Ovary (tissue), 9 donors: ENCODE measurements around the gene GPC6. TPM values are rescaled to one million over a fixed set of nuclear protein-coding genes. Genes with fewer than 3 reads are reported as not detected.

Source experiments
- DNase-seq, 5 donors: peaks; one replicate each; pipeline ENCODE4 v3.0.0-alpha.2; 2019 to 2020
- H3K27ac ChIP-seq, 2 donors: fragments of 200-600 bp; one replicate each; pipeline versions ENCODE4 v1.5.1 to v1.8.0; 2019 to 2022
- H3K27me3 ChIP-seq: fragments of 200-600 bp; one replicate; pipeline ENCODE4 v1.8.0; 2022
- H3K36me3 ChIP-seq: fragments of 200-600 bp; sonication (generic); one replicate; pipeline ENCODE4 v1.5.1; 2019
- H3K4me1 ChIP-seq: one replicate; pipeline ENCODE4 v1.8.1; 2013; ENCODE audit warnings: mild to moderate bottlenecking, moderate library complexity; ENCODE audit not compliant: insufficient read depth
- H3K4me3 ChIP-seq: fragments of 200-600 bp; sonication (generic); one replicate; pipeline ENCODE4 v1.5.1; 2017
- H3K9me3 ChIP-seq, 2 donors: fragments of 200-600 bp in 1 of 2; sonication (generic) in 1 of 2; one replicate each; pipeline versions ENCODE4 v1.5.1 to v1.8.1; 2013 to 2019; ENCODE audit warnings: mild to moderate bottlenecking in 1 of 2, moderate library complexity in 1 of 2
- CTCF ChIP-seq, 3 donors: fragments of 450-650 bp in 2 of 3; fragments of 200-600 bp in 1 of 3; IDR thresholded peaks; one replicate each; pipeline versions ENCODE4 v1.5.1 to v1.8.0; 2016 to 2022; ENCODE audit warnings: antibody characterized with exemption in 3 of 3, mild to moderate bottlenecking in 1 of 3
- EP300 ChIP-seq: sonication (generic); formaldehyde crosslinking; IDR thresholded peaks from one replicate; pipeline ENCODE4 v1.6.1; 2017; ENCODE audit warnings: antibody characterized with exemption
- POLR2A ChIP-seq: fragments of 450-650 bp; IDR thresholded peaks from one replicate; pipeline ENCODE4 v1.6.1; 2017; ENCODE audit warnings: antibody characterized with exemption, mild to moderate bottlenecking, moderate library complexity
- WGBS, 3 donors: extraction: QIAGEN DNeasy Blood & Tissue Kit in 1 of 3; methylation state at CpG; one replicate each; pipeline versions ENCODE4 v1.1.5 to v1.1.7; 2013 to 2017; 5-methylcytosine and 5-hydroxymethylcytosine counted together
- intact Hi-C, 4 donors: fragments of 100-400 bp; cut with DNase I; formaldehyde crosslinking; loops; one replicate each; pipeline versions ENCODE4 v1.11.0 to v1.15.1; 2022 to 2023
- polyA plus RNA-seq, 2 donors: library from polyadenylated mRNA; stranded (reverse); fragments of 200-250 nt in 1 of 2; fragments of 350-450 nt in 1 of 2; fragmentation: Illumina TruSeq in 1 of 2; extraction: RNeasy Lipid Tissue Mini Kit (QIAGEN cat#74804) in 1 of 2; gene quantifications; one replicate each; pipeline ENCODE4 v1.2.3, GENCODE V29; 2013 to 2014
- total RNA-seq, 7 donors: library from RNA; depleted of rRNA in 2 of 7; stranded (reverse); fragments of >200 nt in 2 of 7; fragmentation: NEBNext Ultra II Directional in 3 of 7; extraction: Animal tissue kit (Norgen Biotek cat#: 25700) in 3 of 7; gene quantifications; one replicate each; pipeline versions ENCODE4 v1.1.0 to v1.2.4, GENCODE V29; 2016 to 2023
- donor health status: DM: no; HTN: no; CAD: no; lungs with moderate emphysema.
- donor health status: DM: no; HTN: no; CAD: no.
- donor health status: Bipolar disorder and iron deficiency.
- donor health status: DM: yes; HTN: yes; CAD: no.
- donor health status: DM: no; HTN: no; CAD: no.
- donor health status: DM: yes; HTN: yes; CAD: no.

The GPC6 gene
- total and polyA plus RNA-seq, 9 donors: 4.3 to 22.3 (median 17.9) TPM

GRCh38 chr13:93244141-93244917 lies 17.7 kb downstream of the GPC6 start:
- H3K27me3 ChIP-seq: no peaks in the 10 kb centered on the region
- H3K9me3 ChIP-seq: no peaks in the 10 kb centered on the region
- no peak overlapping the region for H3K27ac ChIP-seq
- no peak for TF ChIP-seq POLR2A
- TF ChIP-seq CTCF (IDR thresholded peaks at IDR 0.05): no peak
- no peak for TF ChIP-seq EP300
- H3K4me3 ChIP-seq: no peak overlapping the region
- intact Hi-C loops: no loop called here
- DNase-seq: peak in 1 of 5 donors; percentile 41
- 30 to 35% (median 33%) methylated on average over 17 of the region's 17 CpGs for WGBS, 3 donors
- no peaks in the 10 kb centered on the region for H3K4me1 ChIP-seq
- H3K36me3 ChIP-seq: no peaks in the 10 kb centered on the region

- Histone ChIP-seq H3K4me3 (no peak overlapping the region), H3K27ac (no peak overlapping the region), H3K4me1 (no peaks in the 10 kb centered on the region), H3K36me3 (no peaks in the 10 kb centered on the region), H3K9me3 (no peaks in the 10 kb centered on the region), H3K27me3 (no peaks in the 10 kb centered on the region)
- no peak for DNase-seq
- 61 to 76% (median 68%) methylated on average over 1 of the region's 1 CpG for whole genome bisulfite sequencing, 3 donors
- intact Hi-C loops: no loop called here
- no peak for TF ChIP-seq POLR2A
- TF ChIP-seq CTCF (IDR thresholded peaks at IDR 0.05): no peak
- TF ChIP-seq EP300: no peak
Measured at GRCh38 chr13:93244918-93245280, 18.3 kb downstream of the GPC6 start.

- Histone ChIP-seq H3K4me1 (no peaks in the 10 kb centered on the region), H3K27me3 (no peaks in the 10 kb centered on the region), H3K9me3 (no peaks in the 10 kb centered on the region), H3K36me3 (no peaks in the 10 kb centered on the region), H3K27ac (no peak overlapping the region), H3K4me3 (no peak overlapping the region)
- TF ChIP-seq CTCF (IDR thresholded peaks at IDR 0.05) (no peak), POLR2A (no peak), EP300 (no peak)
- DNase-seq: no peak
- intact Hi-C loops: no loop called here
- WGBS, 3 donors: 92 to 98% (median 97%) methylated on average over 1 of the region's 1 CpG
Measured at GRCh38 chr13:93246069-93246468, 19.5 kb downstream of the GPC6 start.

GRCh38 chr13:93248627-93249047 lies 22.0 kb downstream of the GPC6 start:
- no peak overlapping the region for H3K27ac ChIP-seq
- TF ChIP-seq POLR2A: no peak
- no peak for TF ChIP-seq CTCF (IDR thresholded peaks at IDR 0.05)
- TF ChIP-seq EP300: no peak
- WGBS, 3 donors: 89 to 94% (median 94%) methylated on average over 8 of the region's 8 CpGs
- no peaks in the 10 kb centered on the region for H3K27me3 ChIP-seq
- no peak for DNase-seq
- no peaks in the 10 kb centered on the region for H3K36me3 ChIP-seq
- intact Hi-C loops: no loop called here
- no peaks in the 10 kb centered on the region for H3K4me1 ChIP-seq
- H3K9me3 ChIP-seq: no peaks in the 10 kb centered on the region
- no peak overlapping the region for H3K4me3 ChIP-seq
